Large intestine (tissue), 12 donors: ENCODE results near the gene LRRC43. TPM values are rescaled to one million over a fixed set of nuclear protein-coding genes. Genes with fewer than 3 reads are reported as not detected.

Experiments used
- DNase-seq, 2 donors: peaks; one replicate each; pipeline versions ENCODE4 v3.0.0 to v3.0.0-alpha.2; 2013
- H3K27ac ChIP-seq: one replicate; pipeline ENCODE4 v1.5.1; 2013; ENCODE audit warnings: low read length
- H3K27me3 ChIP-seq: 2 replicates; pipeline ENCODE4 v1.6.1; 2013; ENCODE audit warnings: low read length; ENCODE audit not compliant: control insufficient read depth, insufficient read depth
- H3K36me3 ChIP-seq: 2 replicates; pipeline ENCODE4 v1.6.1; 2013; ENCODE audit warnings: low read length; ENCODE audit not compliant: control insufficient read depth, insufficient read depth
- H3K4me1 ChIP-seq: one replicate; pipeline ENCODE4 v1.6.1; 2013; ENCODE audit warnings: low read length; ENCODE audit not compliant: control insufficient read depth, insufficient read depth
- H3K4me3 ChIP-seq: one replicate; pipeline ENCODE4 v1.5.1; 2013; ENCODE audit warnings: low read length
- H3K9me3 ChIP-seq: one replicate; pipeline ENCODE4 v1.6.1; 2013; ENCODE audit warnings: mild to moderate bottlenecking, low read depth, low read length, moderate library complexity; ENCODE audit not compliant: control insufficient read depth
- WGBS: methylation state at CpG from one replicate; pipeline ENCODE4 v1.1.5; 2013; ENCODE audit warnings: low lambda C conversion rate; ENCODE audit not compliant: insufficient coverage; 5-methylcytosine and 5-hydroxymethylcytosine counted together
- long read RNA-seq, 11 donors: transcript quantifications; one replicate each; lab custom pipeline, GENCODE V29; 2026
- polyA plus RNA-seq: library from polyadenylated mRNA; unstranded; fragments of 120-200 nt; gene quantifications from one replicate; pipeline ENCODE4 v1.2.1, GENCODE V29; 2013

Gene LRRC43, protein sequence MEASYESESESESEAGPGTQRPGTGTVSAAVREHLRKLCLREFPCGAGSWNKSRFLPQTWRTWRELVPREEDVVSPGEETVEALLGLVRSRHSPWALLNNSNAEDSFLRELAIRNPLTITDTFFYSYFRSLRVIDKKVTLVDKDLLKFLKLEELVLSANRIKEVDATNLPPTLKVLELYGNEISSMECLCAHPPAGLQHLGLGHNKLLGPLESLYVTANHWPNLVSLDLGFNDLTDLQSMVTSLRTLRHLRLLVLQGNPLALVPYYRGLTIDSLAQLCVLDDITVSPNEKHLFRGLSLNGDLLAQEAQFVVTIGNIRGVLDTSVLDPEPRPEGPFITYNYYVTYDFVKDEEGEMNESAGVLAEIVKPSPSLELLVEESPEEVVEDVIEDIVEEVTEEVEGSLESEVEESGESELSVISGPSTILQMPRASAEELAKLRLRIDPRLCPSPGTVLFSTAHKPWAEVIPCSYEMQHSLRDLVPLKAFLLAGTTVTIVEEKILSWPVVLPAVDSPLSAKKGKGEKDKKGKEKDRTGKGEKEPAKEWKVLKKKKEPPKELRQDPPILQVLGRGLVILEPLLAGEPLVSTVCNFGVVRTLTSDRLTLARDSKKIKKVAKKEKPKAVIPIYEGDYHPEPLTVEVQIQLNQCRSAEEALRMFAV
- polyA plus RNA-seq: 2.0 TPM
- long read RNA-seq, donor 1: 0 reads
- long read RNA-seq, donor 2: 0 reads
- long read RNA-seq, donor 3: 0 reads
- long read RNA-seq, donor 4: 0 reads
- long read RNA-seq, donor 5: 0 reads
- long read RNA-seq, donor 6, partial matches to known transcripts: 0 of 1 reads
- long read RNA-seq, donor 6, other reads (novel, unspliced or antisense): 0 of 1 reads
- long read RNA-seq, donor 7: 0 reads
- long read RNA-seq, donor 8, partial matches to known transcripts: 41 of 49 reads
- long read RNA-seq, donor 8, other reads (novel, unspliced or antisense): 8 of 49 reads
- long read RNA-seq, donor 9: 0 reads
- long read RNA-seq, donor 10: 0 reads
- long read RNA-seq, donor 11: 0 reads

DNA sequence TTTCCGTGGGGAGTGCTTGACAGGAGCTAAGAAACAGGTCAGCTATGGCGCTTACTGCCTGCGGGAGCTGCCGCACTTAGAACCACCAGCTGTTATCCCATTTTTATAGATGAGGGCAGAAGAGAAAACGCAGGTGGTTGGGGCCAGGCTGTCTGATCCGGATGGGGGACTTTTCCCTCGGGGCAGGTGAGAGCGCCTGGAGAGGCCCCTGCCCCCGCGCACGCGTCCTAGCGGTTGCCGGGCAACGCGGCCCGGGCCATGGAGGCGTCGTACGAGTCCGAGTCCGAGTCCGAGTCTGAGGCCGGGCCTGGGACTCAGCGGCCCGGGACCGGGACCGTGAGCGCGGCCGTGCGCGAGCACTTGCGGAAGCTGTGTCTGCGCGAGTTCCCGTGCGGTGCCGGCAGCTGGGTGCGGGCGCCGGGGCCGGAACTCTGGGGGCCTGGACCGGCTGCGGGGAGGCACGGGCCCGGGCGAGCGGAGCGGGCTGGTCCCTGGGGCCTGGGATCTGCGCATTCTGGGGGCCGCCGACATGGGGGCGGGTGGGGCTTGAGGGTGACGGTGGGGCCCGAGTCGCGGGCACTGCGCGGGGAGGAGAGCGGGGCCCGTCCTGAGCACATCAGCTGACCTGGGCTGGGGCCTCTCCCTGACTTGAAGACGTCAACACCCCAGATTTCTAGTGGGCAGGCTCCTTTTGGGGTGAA lies at the start of gene LRRC43:
TSS of gene LRRC43 (plus strand) at position 237 of the 701 bp plus-strand sequence. CDS start at position 259, 22 bp downstream.
- H3K4me1 ChIP-seq: peaks cover 4% of the 10 kb centered on the region
- peak within 1 kb of the TSS; percentile 26 for H3K4me3 ChIP-seq
- H3K36me3 ChIP-seq: no peaks in the 10 kb centered on the region
- peak; percentile 80 to 90 for DNase-seq
- H3K9me3 ChIP-seq: no peaks in the 10 kb centered on the region
- WGBS: no CpG with 5 or more reads among the region's 63 CpGs
- H3K27me3 ChIP-seq: no peaks in the 10 kb centered on the region
- no peak within 1 kb of the TSS for H3K27ac ChIP-seq

DNA sequence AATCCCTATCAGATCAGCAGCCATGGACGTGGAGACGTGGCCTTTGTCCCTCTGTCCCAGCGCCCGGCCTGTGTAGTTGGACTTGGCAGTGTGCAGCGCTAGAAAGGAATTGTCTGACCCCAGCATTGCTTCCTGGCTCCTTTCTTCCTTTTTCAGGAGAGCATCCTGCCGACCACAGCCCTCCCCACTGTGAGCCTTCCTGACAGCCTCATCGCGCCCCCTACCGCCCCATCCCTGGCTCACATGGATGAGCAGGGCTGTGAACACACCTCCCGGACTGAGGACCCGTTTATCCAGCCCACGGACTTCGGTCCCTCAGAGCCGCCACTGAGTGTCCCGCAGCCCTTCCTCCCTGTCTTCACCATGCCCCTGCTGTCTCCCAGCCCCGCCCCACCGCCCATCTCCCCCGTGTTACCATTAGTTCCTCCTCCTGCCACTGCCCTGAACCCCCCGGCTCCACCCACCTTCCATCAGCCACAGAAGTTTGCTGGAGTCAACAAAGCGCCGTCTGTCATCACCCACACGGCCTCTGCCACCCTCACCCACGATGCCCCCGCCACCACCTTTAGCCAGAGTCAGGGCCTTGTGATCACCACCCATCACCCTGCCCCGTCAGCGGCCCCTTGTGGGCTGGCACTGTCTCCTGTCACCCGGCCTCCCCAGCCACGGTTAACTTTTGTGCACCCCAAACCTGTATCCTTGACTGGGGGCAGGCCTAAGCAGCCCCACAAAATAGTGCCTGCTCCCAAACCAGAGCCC lies 49.6 kb upstream of the LRRC43 start:
- H3K27me3 ChIP-seq: no peaks in the 10 kb centered on the region
- no peaks in the 10 kb centered on the region for H3K9me3 ChIP-seq
- H3K4me3 ChIP-seq: no peak overlapping the region
- no peak for DNase-seq
- no peaks in the 10 kb centered on the region for H3K4me1 ChIP-seq
- peaks cover 91% of the 10 kb centered on the region for H3K36me3 ChIP-seq
- WGBS: no CpG with 5 or more reads among the region's 28 CpGs
- no peak overlapping the region for H3K27ac ChIP-seq

GRCh38 chr12:122135437-122136031 lies 47.4 kb upstream of the LRRC43 start:
- Histone ChIP-seq H3K36me3 (peaks cover 88% of the 10 kb centered on the region), H3K4me1 (peaks cover 2% of the 10 kb centered on the region), H3K27ac (no peak overlapping the region), H3K9me3 (no peaks in the 10 kb centered on the region), H3K4me3 (no peak overlapping the region), H3K27me3 (no peaks in the 10 kb centered on the region)
- DNase-seq: no peak
- no CpG with 5 or more reads among the region's 18 CpGs for WGBS

GRCh38 chr12:122137229-122137628 lies 45.7 kb upstream of the LRRC43 start:
- Histone ChIP-seq H3K4me3 (no peak overlapping the region), H3K4me1 (peaks cover 2% of the 10 kb centered on the region), H3K27ac (no peak overlapping the region), H3K9me3 (no peaks in the 10 kb centered on the region), H3K27me3 (no peaks in the 10 kb centered on the region), H3K36me3 (peaks cover 89% of the 10 kb centered on the region)
- DNase-seq: no peak
- 80% methylated on average over 1 of the region's 10 CpGs for whole genome bisulfite sequencing

DNA sequence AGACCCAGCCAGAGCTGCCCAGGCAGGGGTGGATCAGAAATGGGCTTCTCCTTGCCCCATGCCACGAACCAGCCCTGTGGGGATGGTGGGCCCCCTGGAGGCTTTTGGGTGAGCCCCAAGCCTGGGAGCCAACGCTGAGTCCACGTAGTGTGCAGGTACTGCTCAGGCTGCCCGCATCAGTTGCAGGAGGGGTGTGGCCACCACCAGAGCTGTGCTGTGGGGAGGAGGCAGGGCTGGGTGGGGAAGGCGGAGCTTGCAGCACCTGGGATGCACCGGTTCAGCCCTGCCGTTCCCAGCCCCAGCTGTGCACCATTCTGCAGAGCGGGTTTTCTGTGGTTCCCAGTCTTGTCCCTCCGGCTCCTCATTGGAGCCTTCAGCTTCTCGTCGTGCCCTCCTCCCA lies 45.2 kb upstream of the LRRC43 start:
- no peaks in the 10 kb centered on the region for H3K9me3 ChIP-seq
- peaks cover 89% of the 10 kb centered on the region for H3K36me3 ChIP-seq
- peaks cover 2% of the 10 kb centered on the region for H3K4me1 ChIP-seq
- no CpG with 5 or more reads among the region's 11 CpGs for WGBS
- H3K4me3 ChIP-seq: no peak overlapping the region
- no peak overlapping the region for H3K27ac ChIP-seq
- H3K27me3 ChIP-seq: no peaks in the 10 kb centered on the region
- DNase-seq: peak in 1 of 2 donors; percentile 36

DNA sequence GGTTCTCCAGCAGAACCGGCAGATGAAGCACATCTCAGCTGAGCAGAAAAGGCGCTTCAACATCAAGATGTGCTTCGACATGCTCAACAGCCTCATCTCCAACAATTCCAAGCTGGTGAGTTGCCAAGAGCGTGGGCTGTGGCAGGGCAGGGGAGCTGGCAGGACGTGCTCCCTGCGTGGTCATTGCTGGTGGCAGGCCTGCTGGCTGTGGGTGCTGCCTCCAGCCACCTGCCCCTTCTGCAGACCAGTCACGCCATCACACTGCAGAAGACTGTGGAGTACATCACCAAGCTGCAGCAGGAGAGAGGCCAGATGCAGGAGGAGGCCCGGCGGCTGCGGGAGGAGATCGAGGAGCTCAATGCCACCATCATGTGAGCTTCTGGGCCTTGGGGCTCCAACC lies 44.7 kb upstream of the LRRC43 start:
- WGBS: no CpG with 5 or more reads among the region's 11 CpGs
- H3K4me1 ChIP-seq: peaks cover 2% of the 10 kb centered on the region
- no peaks in the 10 kb centered on the region for H3K9me3 ChIP-seq
- no peak overlapping the region for H3K4me3 ChIP-seq
- H3K27me3 ChIP-seq: no peaks in the 10 kb centered on the region
- DNase-seq: no peak
- H3K36me3 ChIP-seq: peaks cover 89% of the 10 kb centered on the region
- no peak overlapping the region for H3K27ac ChIP-seq

DNA sequence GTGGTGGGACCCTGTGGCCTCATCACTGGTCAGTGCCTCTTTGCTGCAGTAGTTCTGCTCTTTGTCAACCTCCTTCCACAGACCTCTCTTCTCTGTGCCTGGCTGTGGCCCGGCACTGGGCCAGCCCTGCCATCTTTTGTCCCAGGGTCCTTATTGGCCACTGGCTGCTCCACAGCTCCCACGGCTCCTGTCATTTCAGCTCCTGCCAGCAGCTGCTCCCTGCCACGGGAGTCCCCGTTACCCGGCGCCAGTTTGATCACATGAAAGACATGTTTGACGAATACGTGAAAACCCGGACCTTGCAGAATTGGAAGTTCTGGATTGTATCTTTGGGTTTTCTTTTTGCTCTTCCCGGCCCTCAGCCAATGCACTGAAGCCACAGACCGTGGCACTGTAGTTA lies 44.3 kb upstream of the LRRC43 start:
- Histone ChIP-seq H3K4me1 (peaks cover 2% of the 10 kb centered on the region), H3K27ac (no peak overlapping the region), H3K4me3 (no peak overlapping the region), H3K27me3 (no peaks in the 10 kb centered on the region), H3K9me3 (no peaks in the 10 kb centered on the region), H3K36me3 (peaks cover 88% of the 10 kb centered on the region)
- no peak for DNase-seq
- no CpG with 5 or more reads among the region's 11 CpGs for WGBS

DNA sequence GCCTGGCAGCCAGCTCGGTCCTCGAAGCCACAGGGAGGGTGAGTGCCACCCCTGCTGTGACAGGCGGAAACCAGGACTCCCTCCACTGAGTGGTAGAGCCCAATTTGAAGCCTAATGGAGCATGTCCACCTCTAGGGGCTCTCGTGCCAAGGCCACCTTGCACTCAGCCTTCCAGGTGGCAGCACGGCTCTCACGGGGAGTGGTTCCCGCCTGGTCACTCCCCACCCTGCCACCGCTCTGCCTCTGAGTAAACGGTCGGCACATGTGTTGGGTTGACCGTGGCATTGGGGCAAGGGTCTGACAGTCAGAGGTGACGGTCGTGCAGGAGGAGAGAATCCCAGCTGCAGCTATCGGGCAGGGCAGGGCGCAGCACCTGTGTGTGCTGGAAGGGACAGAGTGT lies 43.7 kb upstream of the LRRC43 start:
- Histone ChIP-seq H3K4me3 (no peak overlapping the region), H3K9me3 (no peaks in the 10 kb centered on the region), H3K4me1 (peaks cover 2% of the 10 kb centered on the region), H3K27ac (no peak overlapping the region), H3K27me3 (no peaks in the 10 kb centered on the region), H3K36me3 (peaks cover 88% of the 10 kb centered on the region)
- WGBS: no CpG with 5 or more reads among the region's 15 CpGs
- DNase-seq: no peak

DNA sequence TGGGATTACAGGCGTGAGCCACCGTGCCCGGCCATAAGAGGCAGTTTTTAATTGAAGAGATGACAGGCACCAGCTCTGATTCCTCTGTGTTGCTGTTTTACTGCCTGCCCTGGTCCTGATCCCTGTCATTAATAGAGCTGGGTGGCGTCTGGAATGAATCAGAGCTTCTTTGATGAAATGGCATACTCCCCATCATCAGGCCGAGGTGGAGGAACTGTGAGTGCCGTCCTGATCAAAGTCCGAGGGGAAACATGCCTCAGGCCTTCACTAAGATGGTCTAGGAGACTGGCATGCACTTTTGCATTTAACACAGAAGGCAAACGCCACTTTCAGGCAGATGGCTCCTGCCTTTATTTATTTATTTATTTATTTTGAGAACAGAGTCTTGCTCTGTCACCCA lies 43.0 kb upstream of the LRRC43 start:
- H3K27ac ChIP-seq: no peak overlapping the region
- H3K36me3 ChIP-seq: peaks cover 88% of the 10 kb centered on the region
- peak in 1 of 2 donors; percentile 31 for DNase-seq
- H3K4me1 ChIP-seq: peaks cover 2% of the 10 kb centered on the region
- no peaks in the 10 kb centered on the region for H3K9me3 ChIP-seq
- no CpG with 5 or more reads among the region's 8 CpGs for WGBS
- no peak overlapping the region for H3K4me3 ChIP-seq
- H3K27me3 ChIP-seq: no peaks in the 10 kb centered on the region
